ENCODE results near the gene MAPK6. TPM values are rescaled to one million over a fixed set of nuclear protein-coding genes. Genes with fewer than 3 reads are reported as not detected.
A peak's percentile ranks its signal among the peaks of the same experiment; 100 is the strongest.

Gene MAPK6
- total and polyA plus RNA-seq, 2 of the 4 experiments (the other 2 are of a cell fraction): 22.6 to 60.6 TPM

GRCh38 chr15:52067545-52067926 is 48.5 kb downstream of the MAPK6 start:
- TF ChIP-seq SMC3 (IDR thresholded peaks at IDR 0.05; ENCODE audit: low read depth, low read length) (no peak), USF2 (IDR thresholded peaks at IDR 0.05; ENCODE audit: low read depth, low read length) (no peak), POLR2A (IDR thresholded peaks at IDR 0.05; ENCODE audit: low read depth, low read length) (no peak), MXI1 (IDR thresholded peaks at IDR 0.05; ENCODE audit: borderline replicate concordance, low read depth, low read length) (no peak), NFE2L2 (IDR thresholded peaks at IDR 0.05; ENCODE audit: low read depth, low read length) (no peak), RCOR1 (IDR thresholded peaks at IDR 0.05; ENCODE audit: insufficient replicate concordance, low read length) (no peak), CTCF (conservative IDR thresholded peaks at IDR 0.05; ENCODE audit: low read depth, low read length) (no peak), CEBPB (IDR thresholded peaks at IDR 0.05; ENCODE audit: low read depth, low read length) (no peak), FOS (IDR thresholded peaks at IDR 0.05; ENCODE audit: low read depth, low read length) (no peak), MAZ (IDR thresholded peaks at IDR 0.05; ENCODE audit: borderline replicate concordance, low read depth, low read length) (no peak), ELK1 (IDR thresholded peaks at IDR 0.05; ENCODE audit: borderline replicate concordance, low read depth, low read length) (no peak)
- POLR2A ChIA-PET (ENCODE audit: unreplicated experiment): no interaction called here
- dilution Hi-C loops (cut with HindIII; ENCODE audit: low sequenced_read_pairs, unreplicated experiment): no loop called here
- no TSS peak for BruUV-seq (replicated peaks)
- Histone ChIP-seq H2AK9ac (replicated peaks; ENCODE audit: low read depth, low read length, poor library complexity) (no peak overlapping the region), H2AK5ac (ENCODE audit: low read depth, low read length) (no peak overlapping the region), H3K23ac (ENCODE audit: low read depth, low read length) (no peak overlapping the region), H2BK20ac (ENCODE audit: low read depth, low read length) (no peak overlapping the region), H2BK120ac (ENCODE audit: low read depth, low read length) (no peak overlapping the region), H3K9ac (ENCODE audit: low read depth, low read length) (no peak overlapping the region), H2BK15ac (ENCODE audit: low read depth, low read length) (no peak overlapping the region), H3K4me2 (ENCODE audit: low read depth, low read length) (no peak overlapping the region), H4K20me1 (ENCODE audit: insufficient read depth, low read length) (no peaks in the 10 kb centered on the region), H3K27me3 (ENCODE audit: control insufficient read depth, insufficient read depth, low read length) (no peaks in the 10 kb centered on the region), H4K8ac (ENCODE audit: low read depth in 2 of 2, low read length in 2 of 2) (no peak overlapping the region), H4K91ac (ENCODE audit: insufficient read depth, low read depth, low read length) (no peak overlapping the region), H3K79me1 (ENCODE audit: low read depth in 1 of 2, low read length in 2 of 2) (no peaks in the 10 kb centered on the region), H3K18ac (ENCODE audit: low read depth, low read length) (no peak overlapping the region), H4K5ac (ENCODE audit: low read depth, low read length) (no peak overlapping the region), H2AFZ (replicated peaks; ENCODE audit: low read length, poor library complexity) (no peak overlapping the region), H3K36me3 (ENCODE audit: control insufficient read depth, insufficient read depth, low read length) (peaks cover 8% of the 10 kb centered on the region), H2BK5ac (ENCODE audit: low read depth, low read length, poor library complexity, severe bottlenecking) (no peak overlapping the region), H3K27ac (ENCODE audit: insufficient read depth, low read length) (no peak overlapping the region), H3K9me3 (ENCODE audit: control insufficient read depth, insufficient read depth, low read length) (no peaks in the 10 kb centered on the region), H3K4me1 (ENCODE audit: control insufficient read depth, insufficient read depth, low read length) (no peaks in the 10 kb centered on the region), H3K56ac (ENCODE audit: extremely low read depth, insufficient read depth, low read length) (no peak overlapping the region), H3K9me1 (ENCODE audit: insufficient read depth, low read length) (no peaks in the 10 kb centered on the region), H3K4ac (ENCODE audit: low read depth, low read length) (no peak overlapping the region), H3K4me3 (ENCODE audit: insufficient read depth, low read depth, low read length) (no peak overlapping the region), H3K14ac (replicated peaks; ENCODE audit: low read depth, low read length) (no peak overlapping the region)
- CTCF ChIA-PET: no interaction called here
- in situ Hi-C loops (cut with MboI; ENCODE audit: low sequenced_read_pairs): no loop called here
- ATAC-seq (ENCODE audit: low read depth): 0 out of 2 replicates have a peak, but pooled peaks have one; percentile 27
- DNase-seq: no peak
- intact Hi-C loops (cut with micrococcal nuclease): no loop called here

Measured in IMR-90 (cell line).